ENCODE results near the gene ZNF830. TPM values are rescaled to one million over a fixed set of nuclear protein-coding genes. Genes with fewer than 3 reads are reported as not detected.
"Not testable (repeated sequence)": the region's sequence is repeated elsewhere in the genome, so short reads cannot be mapped to it uniquely, and the experiment has no call there.

ZNF830 gene
- total and polyA plus RNA-seq, 2 donors (not counting 3 experiments of a cell fraction or from before 2014, with no cell fraction given) = 3.1 to 13.9 TPM

GRCh38 chr17:34926661-34927060, 34.7 kb upstream of the ZNF830 start:
- peaks cover 0 to 4% of the 10 kb centered on the region in 2 experiments for H3K27me3 ChIP-seq (ENCODE audit: control insufficient read depth in 2 of 2, insufficient read depth in 2 of 2, low read length in 2 of 2)
- intact Hi-C loops (cut with micrococcal nuclease) (no loop called here), dilution Hi-C loops (cut with MboI; ENCODE audit: extremely low pct_ligation_motif_present, low sequenced_read_pairs) (no loop called here)
- DNase-seq (ENCODE audit: low read depth, low spot score) (no peak), FAIRE-seq (no peak)
- no peak overlapping the region for H3K4me2 ChIP-seq (ENCODE audit: insufficient read depth, low read length)
- CTCF ChIA-PET = no interaction called here
- no peak overlapping the region for H2AFZ ChIP-seq (ENCODE audit: low read depth, low read length)
- no peak overlapping the region for H3K4me3 ChIP-seq (replicated peaks in 1 of 3; ENCODE audit: insufficient read depth in 1 of 3, low read depth in 1 of 3, low read length in 3 of 3)
- no TSS peak for BruUV-seq (replicated peaks)
- TF ChIP-seq FOS (IDR thresholded peaks at IDR 0.05; ENCODE audit: borderline replicate concordance, insufficient read depth, low read length) = no peak
- peaks cover 2% of the 10 kb centered on the region for H3K9me1 ChIP-seq (replicated peaks; ENCODE audit: control insufficient read depth, extremely low read depth, insufficient read depth, low read length)
- no peaks in the 10 kb centered on the region for H3K36me3 ChIP-seq (ENCODE audit: control insufficient read depth in 2 of 2, extremely low read depth in 1 of 2, insufficient read depth in 2 of 2, low read length in 2 of 2)
- no peaks in the 10 kb centered on the region for H3K4me1 ChIP-seq (ENCODE audit: control insufficient read depth, extremely low read depth, insufficient read depth, low read length)
- H3K9ac ChIP-seq (replicated peaks; ENCODE audit: extremely low read depth, insufficient read depth, low read length) = no peak overlapping the region
- H4K20me1 ChIP-seq (replicated peaks; ENCODE audit: control insufficient read depth, extremely low read depth, insufficient read depth, low read length) = no peaks in the 10 kb centered on the region
- H3K9me3 ChIP-seq (replicated peaks; ENCODE audit: control insufficient read depth, insufficient read depth, low read length) = no peaks in the 10 kb centered on the region
- POLR2A ChIA-PET = no interaction called here
- H3K79me2 ChIP-seq (ENCODE audit: control insufficient read depth, insufficient read depth, low read length) = no peaks in the 10 kb centered on the region
- no peak overlapping the region for H3K27ac ChIP-seq (ENCODE audit: insufficient read depth, low read depth, low read length)

GRCh38 chr17:34930283-34930682, 31.1 kb upstream of the ZNF830 start:
- BruUV-seq (replicated peaks) = no TSS peak
- ChIA-PET POLR2A (no interaction called here), CTCF (no interaction called here)
- Histone ChIP-seq H3K4me3 (replicated peaks in 1 of 3; ENCODE audit: insufficient read depth in 1 of 3, low read depth in 1 of 3, low read length in 3 of 3) (no peak overlapping the region), H3K79me2 (ENCODE audit: control insufficient read depth, insufficient read depth, low read length) (no peaks in the 10 kb centered on the region), H3K4me1 (ENCODE audit: control insufficient read depth, extremely low read depth, insufficient read depth, low read length) (no peaks in the 10 kb centered on the region), H3K9me3 (replicated peaks; ENCODE audit: control insufficient read depth, insufficient read depth, low read length) (no peaks in the 10 kb centered on the region), H3K27me3 (ENCODE audit: control insufficient read depth in 2 of 2, insufficient read depth in 2 of 2, low read length in 2 of 2) (peaks cover 3 to 6% of the 10 kb centered on the region in 2 experiments), H3K4me2 (ENCODE audit: insufficient read depth, low read length) (no peak overlapping the region), H2AFZ (ENCODE audit: low read depth, low read length) (no peak overlapping the region), H3K36me3 (ENCODE audit: control insufficient read depth in 2 of 2, extremely low read depth in 1 of 2, insufficient read depth in 2 of 2, low read length in 2 of 2) (no peaks in the 10 kb centered on the region), H3K9ac (replicated peaks; ENCODE audit: extremely low read depth, insufficient read depth, low read length) (no peak overlapping the region), H4K20me1 (replicated peaks; ENCODE audit: control insufficient read depth, extremely low read depth, insufficient read depth, low read length) (no peaks in the 10 kb centered on the region), H3K9me1 (replicated peaks; ENCODE audit: control insufficient read depth, extremely low read depth, insufficient read depth, low read length) (peaks cover 2% of the 10 kb centered on the region), H3K27ac (ENCODE audit: insufficient read depth, low read depth, low read length) (no peak overlapping the region)
- DNase-seq (ENCODE audit: low read depth, low spot score) = no peak
- dilution Hi-C loops (cut with MboI; ENCODE audit: extremely low pct_ligation_motif_present, low sequenced_read_pairs) = no loop called here
- intact Hi-C loops (cut with micrococcal nuclease) = no loop called here
- FAIRE-seq = no peak
- TF ChIP-seq MYC (IDR thresholded peaks at IDR 0.05; ENCODE audit: low read depth, low read length) (no peak), POLR2A (IDR thresholded peaks at IDR 0.05; ENCODE audit: low read depth, low read length) (no peak), JUN (IDR thresholded peaks at IDR 0.05; ENCODE audit: borderline replicate concordance, insufficient read depth, insufficient read length, low read depth) (no peak), POLR2AphosphoS5 (IDR thresholded peaks at IDR 0.05; ENCODE audit: insufficient read depth, low read depth, low read length) (no peak), GATA2 (IDR thresholded peaks at IDR 0.05; ENCODE audit: insufficient read depth, insufficient read length, low read depth, low read length) (no peak)

- H4K20me1 ChIP-seq (replicated peaks; ENCODE audit: control insufficient read depth, extremely low read depth, insufficient read depth, low read length); H3K36me3 ChIP-seq (ENCODE audit: control insufficient read depth in 2 of 2, extremely low read depth in 1 of 2, insufficient read depth in 2 of 2, low read length in 2 of 2); H3K79me2 ChIP-seq (ENCODE audit: control insufficient read depth, insufficient read depth, low read length); H3K9me3 ChIP-seq (replicated peaks; ENCODE audit: control insufficient read depth, insufficient read depth, low read length); POLR2A ChIA-PET; BruUV-seq (replicated peaks); DNase-seq (ENCODE audit: low read depth, low spot score); FAIRE-seq; H2AFZ ChIP-seq (ENCODE audit: low read depth, low read length); H3K9me1 ChIP-seq (replicated peaks; ENCODE audit: control insufficient read depth, extremely low read depth, insufficient read depth, low read length); H3K4me1 ChIP-seq (ENCODE audit: control insufficient read depth, extremely low read depth, insufficient read depth, low read length); H3K4me3 ChIP-seq (replicated peaks in 1 of 3; ENCODE audit: insufficient read depth in 1 of 3, low read depth in 1 of 3, low read length in 3 of 3); intact Hi-C loops (cut with micrococcal nuclease); H3K9ac ChIP-seq (replicated peaks; ENCODE audit: extremely low read depth, insufficient read depth, low read length); dilution Hi-C loops (cut with MboI; ENCODE audit: extremely low pct_ligation_motif_present, low sequenced_read_pairs); H3K27ac ChIP-seq (ENCODE audit: insufficient read depth, low read depth, low read length); H3K4me2 ChIP-seq (ENCODE audit: insufficient read depth, low read length); CTCF ChIA-PET: not testable (repeated sequence)
- H3K27me3 ChIP-seq (ENCODE audit: control insufficient read depth in 2 of 2, insufficient read depth in 2 of 2, low read length in 2 of 2) = peaks cover 1 to 14% of the 10 kb centered on the region in 2 experiments
These were observed 10.6 kb upstream of the ZNF830 start for GRCh38 chr17:34950780-34951179.
